GM19238 (cell line): ENCODE data around the gene TMEM132C.

ENCODE experiments used
- DNase-seq: peaks from one replicate; pipeline ENCODE4 v3.0.0; 2011; ENCODE audit warnings: low spot score; ENCODE audit not compliant: insufficient read length

The TMEM132C gene

DNA sequence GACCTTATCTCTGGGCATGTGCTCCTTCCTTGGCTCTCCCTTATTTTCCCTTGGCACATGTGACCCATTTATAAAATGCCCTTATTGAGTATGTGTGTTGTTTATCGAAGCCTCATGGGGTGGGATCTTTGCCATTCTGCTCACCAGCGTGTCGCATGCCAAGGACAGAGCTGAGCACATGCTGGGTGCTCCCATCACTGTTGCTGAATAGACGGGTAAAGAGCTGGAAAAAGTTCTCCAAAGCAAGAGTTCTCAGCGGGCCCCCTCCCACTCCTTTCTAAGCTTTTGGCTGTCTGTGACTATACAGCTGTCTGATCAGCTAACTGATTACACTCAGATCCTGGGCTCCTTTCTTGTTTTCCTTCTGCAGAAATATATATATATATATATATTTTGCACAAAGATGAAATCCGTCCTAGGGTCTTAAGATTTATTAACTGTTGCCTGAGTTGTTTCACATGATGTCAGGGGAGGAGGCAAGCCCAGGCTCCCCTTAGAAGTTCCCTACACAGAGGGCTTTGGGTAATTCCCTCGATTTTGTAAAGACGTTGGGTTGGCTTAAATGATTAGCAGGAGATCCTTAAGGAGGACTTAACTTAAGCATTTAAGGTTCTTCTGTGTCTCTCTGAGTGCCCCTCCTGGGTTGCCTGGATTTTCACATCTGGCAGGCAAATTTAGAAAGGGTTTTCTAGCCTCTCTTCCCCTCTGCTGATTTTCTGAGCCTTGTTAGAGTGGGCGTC is 71.6 kb downstream of the TMEM132C start:
- no peak for DNase-seq

DNA sequence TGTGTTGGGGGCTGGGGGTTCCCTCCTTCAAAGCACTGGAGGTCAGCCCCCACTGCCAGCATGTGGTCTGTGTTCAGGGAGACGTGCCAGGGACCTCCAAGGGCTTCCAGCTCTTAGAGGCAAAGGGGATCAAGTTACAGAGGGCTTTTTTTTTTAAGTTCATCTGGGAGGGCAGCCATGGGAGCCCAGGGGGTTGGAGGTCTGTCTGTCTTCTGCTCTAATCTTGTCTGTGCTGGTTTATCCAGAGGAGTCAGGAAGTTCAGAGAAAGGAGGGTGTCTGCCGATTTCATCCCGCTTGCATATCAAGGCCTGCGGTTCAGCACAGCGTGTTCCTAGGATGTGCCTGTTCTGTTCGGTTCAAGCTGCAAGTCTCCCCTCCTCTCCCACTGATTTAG is 72.2 kb downstream of the TMEM132C start:
- DNase-seq, result no peak

DNA sequence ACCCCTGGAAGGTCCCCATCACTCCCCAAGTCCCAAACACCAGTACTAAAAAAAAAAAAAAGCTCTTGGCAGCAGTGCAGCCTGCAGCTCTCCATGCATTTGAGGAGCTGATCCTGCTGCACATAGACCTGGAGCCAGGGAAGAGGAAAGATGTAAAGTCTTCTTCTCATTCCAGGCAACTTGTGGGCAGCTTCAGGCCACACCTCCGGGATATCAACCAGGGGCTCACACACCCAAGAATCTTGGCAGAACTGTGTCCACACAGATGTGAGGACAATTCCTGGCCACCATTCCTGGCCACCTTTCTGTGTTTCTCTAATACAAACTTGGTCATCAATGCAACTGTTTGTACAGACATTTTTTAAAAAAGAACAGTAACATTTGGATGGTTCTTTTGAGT is 72.7 kb downstream of the TMEM132C start:
- DNase-seq, result no peak

DNA sequence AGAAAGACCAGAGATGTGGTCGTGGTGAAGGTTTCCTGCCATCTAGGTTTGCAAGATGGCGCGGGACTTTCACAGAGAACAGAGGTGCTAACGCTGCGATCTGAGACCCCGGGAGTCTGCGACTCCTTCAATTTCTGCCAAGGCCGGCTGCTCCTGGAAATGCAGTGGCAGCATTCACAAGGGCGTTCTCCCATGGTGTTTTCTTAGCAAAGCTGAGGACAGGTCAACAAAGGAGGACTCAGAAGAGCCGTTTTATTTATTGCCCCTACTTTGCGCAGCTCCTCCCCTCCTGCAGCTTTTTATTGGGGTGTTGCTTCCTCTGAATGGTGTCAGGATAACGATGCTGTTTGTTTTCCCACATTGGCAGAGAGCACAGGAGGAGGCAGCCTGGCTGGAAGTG is 86.3 kb downstream of the TMEM132C start:
- DNase-seq, result no peak

DNA sequence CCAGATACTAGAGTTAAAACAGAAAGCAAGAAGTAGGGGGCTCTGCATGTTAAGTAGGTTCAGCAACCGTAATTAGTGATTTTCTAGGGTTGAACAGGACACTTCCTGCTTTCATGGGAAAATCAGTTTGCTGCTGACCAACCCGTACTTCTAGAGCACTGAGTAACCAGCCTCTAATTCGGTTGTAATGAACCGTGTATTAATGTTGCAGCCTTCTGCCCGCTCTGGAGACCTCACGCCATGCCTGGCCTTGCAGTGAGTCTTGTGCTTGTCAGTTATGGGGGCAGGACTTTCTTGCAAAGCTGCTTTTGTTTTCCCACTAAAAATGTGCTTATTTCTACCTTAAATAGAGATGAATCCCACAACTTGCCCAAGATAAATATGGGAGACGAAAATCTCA is 89.6 kb downstream of the TMEM132C start:
- no peak for DNase-seq

DNA sequence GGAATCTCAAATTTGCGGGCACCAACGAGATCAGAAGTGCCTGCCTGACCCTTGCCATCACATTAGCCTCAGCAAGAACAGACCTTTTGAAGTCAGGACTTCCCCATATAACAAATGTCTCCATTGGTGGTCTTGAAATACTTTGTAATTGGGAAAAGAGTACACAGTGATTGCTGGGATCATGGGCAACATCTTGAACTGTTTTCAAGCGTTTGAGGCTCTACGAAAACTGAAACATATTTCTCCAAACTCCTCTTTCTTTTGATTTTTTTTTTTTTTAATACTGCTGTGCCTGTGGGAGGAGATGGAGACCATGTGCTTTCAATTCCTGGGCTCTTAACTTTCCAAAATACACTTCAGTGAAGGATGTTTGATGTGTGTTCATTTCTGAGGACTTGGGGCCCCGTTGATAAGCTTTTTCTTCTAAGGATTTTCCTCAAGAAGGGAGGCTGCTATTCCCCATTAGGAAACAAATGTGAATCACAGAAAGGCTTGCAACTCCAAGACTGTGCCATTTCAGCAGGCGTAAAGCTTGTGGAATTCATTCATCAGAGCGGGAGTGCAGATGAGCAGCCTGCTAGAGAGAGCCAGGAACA is 94.5 kb downstream of the TMEM132C start:
- no peak for DNase-seq

DNA sequence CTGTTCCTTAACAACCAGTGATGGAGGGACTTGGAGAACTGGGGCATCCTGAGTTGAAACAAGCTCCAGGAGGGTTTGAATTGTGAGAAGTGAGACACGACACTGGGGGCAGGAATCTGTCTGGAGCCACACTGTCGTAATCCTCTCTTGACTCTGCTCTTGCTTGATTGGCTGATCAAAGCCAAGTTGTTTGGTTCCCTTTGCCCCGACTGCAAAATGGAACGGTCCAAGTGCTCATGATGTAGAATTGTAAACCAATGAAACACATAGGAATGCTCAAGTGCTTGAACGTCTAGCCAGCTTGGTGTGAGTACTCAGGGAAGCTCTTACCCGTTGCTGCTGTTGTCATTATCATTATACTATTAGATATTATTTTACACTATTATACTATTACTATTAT is 98.1 kb downstream of the TMEM132C start:
- no peak for DNase-seq

DNA sequence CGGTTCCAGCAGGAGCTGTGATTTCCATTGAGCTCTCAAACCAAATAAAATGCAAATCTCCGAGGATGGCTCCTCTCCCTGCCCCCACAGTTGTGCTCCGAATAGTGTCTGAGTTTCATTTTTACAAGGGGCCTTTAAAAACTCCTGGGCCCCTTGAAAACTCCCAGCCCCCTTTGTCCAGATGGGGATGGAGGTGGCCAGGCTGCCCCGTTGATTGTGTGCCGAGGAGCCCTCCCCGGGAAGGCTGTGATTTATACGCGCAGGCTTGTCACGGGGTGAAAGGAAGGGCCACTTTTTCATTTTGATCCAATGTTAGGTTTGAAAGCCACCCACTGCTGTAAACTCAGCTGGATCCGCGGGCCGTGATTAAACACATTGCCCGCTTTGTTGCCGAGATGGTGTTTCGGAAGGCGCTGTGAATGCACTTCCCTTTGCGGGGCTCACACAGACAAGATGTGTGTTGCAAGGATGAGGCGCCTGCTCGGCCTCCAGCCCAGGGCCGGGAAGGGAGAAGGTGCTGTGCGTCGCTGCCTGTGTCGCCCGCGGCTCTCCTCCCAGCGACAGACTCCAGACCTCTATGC is 98.8 kb downstream of the TMEM132C start:
- no peak for DNase-seq

DNA sequence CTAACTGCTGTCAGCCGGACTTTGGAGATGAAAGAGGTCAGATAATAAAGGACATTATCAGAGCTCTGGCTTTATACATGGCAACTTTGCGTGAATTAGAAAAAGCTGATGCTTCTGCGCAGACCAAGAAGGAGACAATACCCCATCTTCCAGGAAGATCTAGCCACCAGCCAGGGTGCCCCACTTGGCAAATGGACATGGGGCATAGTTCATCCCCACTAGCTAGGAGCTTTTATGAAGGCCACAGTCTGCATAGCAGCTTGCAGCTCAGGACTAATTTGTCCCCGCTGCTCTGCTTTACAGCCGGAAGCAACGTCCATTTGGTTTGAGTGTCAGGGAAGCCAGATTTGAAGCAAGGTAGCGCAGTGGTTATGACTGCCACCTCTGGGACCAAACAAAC is 101.0 kb downstream of the TMEM132C start:
- no peak for DNase-seq

DNA sequence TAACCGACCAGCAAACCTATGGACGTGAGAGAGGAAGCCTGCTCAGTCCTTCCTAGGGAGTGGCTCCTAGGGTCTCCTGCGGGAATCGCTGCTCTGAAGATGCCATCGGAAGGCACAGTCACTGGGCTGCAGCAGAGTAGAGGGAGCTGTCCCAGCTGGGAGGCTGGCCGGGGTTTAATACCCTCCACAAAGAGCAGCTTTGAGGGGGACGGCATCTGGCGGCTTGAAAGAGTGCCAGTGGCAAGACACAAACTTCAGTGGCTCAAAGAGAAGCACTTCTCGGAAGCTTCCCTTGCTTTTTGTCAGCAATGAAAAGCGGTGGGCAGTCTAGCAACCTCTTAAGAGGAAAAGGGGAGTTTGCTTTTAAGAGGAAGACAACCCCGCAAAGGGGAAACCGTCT is 114.6 kb downstream of the TMEM132C start:
- no peak for DNase-seq

DNA sequence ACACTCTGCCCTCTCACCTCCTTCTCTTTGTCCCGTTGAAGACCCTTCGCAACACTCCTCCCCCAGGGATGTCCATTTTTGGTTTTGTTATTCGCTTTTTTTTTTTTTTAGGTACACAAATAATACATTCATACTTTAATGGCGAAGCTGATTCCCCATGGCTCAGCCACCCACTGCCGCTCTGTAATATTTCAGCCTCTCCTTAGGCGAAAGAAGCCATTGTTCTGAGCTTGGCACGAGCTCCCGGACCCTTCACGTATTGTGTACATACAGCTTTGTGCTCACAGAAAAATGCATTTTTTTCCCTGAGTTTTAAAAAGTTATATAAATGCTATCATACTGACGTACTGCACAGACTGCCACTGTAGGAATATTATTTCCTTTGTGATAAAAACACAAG is 115.0 kb downstream of the TMEM132C start:
- no peak for DNase-seq

DNA sequence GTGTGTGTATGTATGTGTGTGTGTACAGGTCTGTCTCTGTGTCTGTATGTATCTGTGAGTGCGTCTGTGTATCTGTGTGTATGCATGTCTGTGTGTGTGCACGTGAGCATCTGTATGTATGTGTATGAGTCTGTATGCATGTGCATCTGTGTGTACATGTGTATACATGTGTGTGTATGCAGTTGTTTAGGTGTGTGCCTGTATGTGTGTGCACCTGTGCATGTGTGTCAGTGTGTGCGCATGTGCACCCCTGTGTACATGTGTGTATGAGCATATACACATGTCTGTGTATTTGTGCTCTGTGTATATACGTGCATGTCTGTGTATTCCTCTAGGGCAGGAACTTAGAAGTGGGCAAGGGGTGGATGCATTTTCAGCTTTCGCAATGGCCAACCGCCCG is 116.0 kb downstream of the TMEM132C start:
- no peak for DNase-seq

DNA sequence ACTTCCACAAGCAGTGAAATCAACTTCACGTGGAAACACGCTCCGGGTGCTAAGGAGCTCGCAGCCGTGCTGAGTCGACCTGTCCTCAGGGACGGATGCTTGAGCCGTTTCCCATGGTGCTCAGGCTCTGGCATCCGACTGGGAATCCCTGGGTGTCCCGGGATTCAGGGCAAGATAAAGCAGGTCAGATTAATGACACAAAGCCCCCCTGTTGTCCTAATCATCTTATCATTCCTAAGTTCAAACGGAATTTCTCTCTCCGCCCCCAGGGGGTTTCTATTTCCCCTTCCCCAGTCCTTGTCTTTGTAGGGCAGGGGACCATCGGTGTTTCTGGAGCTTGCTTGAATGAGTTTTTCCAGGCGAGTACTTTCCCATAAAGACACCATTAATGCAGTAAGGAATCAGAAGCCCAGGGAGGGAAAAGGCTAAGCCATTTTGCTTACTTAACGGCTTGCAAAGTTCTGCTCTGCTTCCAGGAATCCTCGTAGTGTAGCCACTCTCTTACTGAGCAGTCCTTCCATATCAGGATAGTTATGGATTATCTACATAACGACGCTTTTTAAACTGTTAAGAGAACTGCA is 116.5 kb downstream of the TMEM132C start:
- DNase-seq, result no peak

DNA sequence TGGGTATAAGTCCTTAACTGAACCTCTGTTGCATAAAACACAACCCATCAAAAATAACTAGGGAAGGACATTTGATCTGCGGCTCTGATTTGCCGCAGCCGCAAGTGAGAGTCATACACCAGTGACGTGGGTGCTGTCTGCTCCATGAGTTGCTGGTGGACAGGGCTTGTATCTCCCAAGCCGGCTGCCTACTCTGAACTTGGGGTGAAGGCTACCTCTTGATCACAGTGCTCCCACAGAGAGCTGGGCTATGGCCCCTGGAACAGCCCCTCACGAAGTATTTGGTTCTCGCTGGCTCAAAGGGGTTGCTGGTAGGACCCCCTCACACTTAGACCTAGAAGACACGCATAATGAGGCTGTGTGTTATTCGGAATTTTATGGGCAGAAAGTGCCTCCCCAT is 118.8 kb downstream of the TMEM132C start:
- no peak for DNase-seq

DNA sequence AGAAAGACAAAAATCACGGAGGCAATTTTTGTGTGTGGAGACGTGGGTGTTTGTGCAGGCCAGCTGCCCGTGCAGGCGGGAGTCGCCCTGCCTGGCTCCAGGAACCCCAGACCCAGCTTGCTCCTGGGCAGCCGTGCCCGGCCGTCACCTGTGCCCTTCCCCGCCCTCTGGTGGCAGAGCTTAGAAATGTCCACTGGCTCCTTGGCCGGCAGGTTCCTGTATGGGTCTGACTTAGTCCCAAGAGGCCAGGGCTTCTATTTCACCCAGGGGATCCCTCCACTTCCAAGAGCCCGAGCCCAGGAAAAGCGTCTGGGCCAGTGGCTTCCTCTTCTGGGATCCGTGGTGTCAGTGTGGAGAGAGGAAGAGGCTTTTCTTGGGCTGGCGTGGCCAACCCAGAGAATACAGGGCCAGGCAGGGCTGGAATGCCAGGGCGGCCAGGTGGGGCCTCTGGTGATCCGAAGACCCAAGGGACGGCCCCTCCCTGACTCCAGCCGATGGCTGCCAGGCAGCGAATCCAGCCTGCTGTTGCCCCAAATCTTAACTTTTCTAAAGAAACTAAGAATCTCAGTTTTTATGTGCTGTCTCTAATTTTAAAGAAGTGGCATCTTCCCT is 120.9 kb downstream of the TMEM132C start:
- DNase-seq, result peak; percentile 17

DNA sequence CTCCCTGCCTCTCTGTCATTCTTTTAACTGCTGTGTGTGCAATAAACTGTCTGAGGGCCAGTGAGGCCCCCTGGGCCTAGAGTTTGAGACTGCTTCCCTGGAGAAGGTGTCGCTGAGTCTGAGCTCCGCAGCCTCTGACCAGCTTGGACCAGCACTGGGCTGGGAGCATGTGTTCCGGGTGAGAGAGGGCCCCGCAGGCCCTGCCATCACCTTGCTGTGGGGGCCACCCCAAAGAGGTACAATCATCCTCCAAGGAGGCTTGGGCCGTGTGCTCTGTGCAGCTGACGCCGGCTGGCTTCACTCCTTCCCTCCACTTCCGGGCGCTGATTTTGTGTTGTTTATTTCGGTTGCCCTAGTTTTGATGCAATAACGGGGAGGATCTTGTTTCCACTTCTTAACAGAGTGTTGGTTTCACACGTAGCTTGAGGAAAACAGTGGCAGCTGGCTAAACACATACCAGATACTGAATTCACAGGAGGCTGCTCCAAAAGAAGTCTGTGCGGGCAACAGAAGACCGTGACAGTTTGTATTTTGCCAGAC is 121.6 kb downstream of the TMEM132C start:
- no peak for DNase-seq

DNA sequence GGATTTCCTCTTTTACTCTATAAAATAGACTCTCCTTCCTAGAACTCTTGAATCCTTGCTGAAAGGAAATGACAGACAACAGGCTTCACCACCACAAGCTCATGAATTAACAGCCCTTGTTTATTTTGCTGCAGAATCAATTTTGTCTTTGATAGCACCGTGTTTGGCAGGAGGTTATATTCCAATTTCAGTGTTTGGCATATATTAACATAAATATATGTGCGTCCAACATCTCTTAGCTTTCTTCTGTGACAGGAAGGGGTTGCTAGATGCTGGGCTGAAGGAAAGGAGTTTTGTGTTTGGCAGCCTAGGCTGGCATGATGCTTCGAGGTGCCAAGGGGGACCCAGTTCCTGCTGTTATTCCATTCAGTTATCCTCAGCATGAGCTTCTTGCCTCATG is 126.4 kb downstream of the TMEM132C start:
- DNase-seq, result no peak

DNA sequence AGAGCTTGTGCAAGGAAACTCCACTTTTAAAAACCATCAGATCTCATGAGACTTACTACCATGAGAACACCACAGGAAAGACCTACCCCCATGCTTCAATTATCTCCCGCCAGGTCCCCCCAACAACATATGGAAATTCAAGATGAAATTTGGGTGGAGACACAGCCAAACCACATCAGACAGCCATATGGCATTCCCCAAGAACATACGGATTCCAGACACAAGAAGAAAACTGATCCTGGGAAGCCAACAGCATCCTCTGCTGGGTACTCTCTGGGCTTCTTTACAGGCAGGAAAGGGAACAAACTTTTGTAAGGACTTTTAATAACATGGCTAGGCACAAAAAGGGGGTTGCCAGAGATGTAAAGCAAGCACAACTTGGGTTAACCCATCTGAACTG is 127.2 kb downstream of the TMEM132C start:
- DNase-seq, result no peak

DNA sequence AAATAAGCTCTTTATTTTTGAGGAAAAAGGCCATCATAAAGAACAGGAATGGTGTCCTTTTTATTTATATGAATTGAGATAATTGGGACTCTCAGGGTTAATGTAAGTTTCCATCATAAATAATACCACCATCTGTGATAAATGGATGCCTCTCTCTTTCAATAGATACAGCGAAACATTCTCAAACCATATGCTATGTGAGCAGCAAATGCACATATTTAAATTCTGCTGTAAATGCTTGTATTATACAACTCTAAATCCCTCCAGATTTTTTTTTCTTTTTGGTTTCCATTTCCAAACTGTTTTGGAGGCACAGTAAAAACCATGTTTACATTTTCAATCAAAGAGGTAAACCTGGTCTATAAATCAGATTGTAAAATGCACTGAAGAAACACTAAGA is 132.3 kb downstream of the TMEM132C start:
- no peak for DNase-seq

DNA sequence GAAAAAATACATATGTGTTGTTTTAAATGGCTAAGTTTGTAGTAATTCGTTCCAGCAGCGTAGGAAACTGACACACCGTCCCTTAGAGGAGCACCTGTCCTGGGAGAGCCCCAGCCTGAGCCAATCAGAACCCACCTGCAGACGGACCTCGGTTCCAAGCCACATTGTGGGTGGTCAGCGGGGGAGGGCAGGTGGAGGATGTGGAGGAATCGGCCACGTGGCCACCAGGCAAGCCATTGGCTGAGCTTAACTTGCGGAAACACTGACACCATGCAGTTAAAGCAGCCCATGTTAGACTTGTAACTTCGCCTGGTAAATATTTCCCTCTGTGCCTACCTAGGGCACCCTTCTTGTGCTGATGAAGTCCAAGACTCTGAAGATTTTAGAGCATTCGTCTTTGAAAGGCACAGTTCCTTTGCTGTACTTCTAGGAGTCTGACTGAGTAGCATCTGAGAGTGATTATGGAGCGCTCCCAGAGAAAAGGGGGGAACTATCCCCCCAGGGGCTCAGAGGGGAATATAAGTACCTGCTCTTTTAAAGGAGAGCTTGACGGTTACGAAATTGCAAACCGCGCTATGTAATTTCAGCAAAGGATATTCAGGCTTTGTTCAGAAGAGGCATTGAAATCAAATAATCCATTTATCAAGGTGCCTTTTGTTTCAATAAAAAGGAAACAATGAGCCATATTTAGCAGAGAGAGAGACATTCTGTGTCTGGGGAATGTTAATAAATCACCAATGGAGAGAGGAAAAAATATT is 135.7 kb downstream of the TMEM132C start:
- no peak for DNase-seq

DNA sequence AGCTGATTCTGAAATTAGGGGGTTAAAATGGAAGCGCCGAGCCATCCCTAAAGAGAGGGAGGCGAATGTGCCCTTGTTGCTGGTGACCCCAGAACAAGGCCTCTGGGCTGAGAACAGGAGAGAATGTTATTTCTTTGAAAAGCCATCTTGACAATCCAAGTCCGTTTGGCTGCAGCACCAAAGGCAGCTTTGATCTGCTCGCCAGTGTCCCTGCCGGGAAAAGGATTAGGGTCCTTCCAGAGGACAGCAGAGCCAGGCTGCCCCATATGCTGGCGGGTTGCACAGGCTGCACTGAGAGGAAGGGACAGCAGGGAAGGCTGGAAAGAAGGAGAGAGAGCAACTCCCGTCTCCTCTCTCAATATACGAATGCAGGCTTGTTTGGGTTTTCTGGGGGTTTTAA is 141.7 kb downstream of the TMEM132C start:
- no peak for DNase-seq
